H1 (cell line): ENCODE results near the gene SLC44A5. TPM values are rescaled to one million over a fixed set of nuclear protein-coding genes. Genes with fewer than 3 reads are reported as not detected.

Source experiments
- HDAC2 ChIP-seq, 2 experiments: fragments of 300-600 bp in 1 of 2; sonication (generic) in 1 of 2; IDR thresholded peaks; 2 replicates each; pipeline ENCODE4 v1.6.1; 2011 to 2012; ENCODE audit warnings: low read depth in 2 of 2, low read length in 2 of 2, mild to moderate bottlenecking in 2 of 2, moderate library complexity in 2 of 2, borderline replicate concordance in 1 of 2, inconsistent platforms in 1 of 2
- RFX5 ChIP-seq: IDR thresholded peaks from 2 replicates; pipeline ENCODE4 v1.6.1; 2011; ENCODE audit warnings: low read depth, low read length, improper control_type of control experiment, borderline replicate concordance
- polyA plus RNA-seq, 7 experiments: library from polyadenylated mRNA; depleted of rRNA in 3 of 7; stranded (reverse) in 5 of 7; unstranded in 2 of 7; fragments of >200 nt in 5 of 7; fragments of 200-250 nt in 2 of 7; gene quantifications; 1 replicate in 5 of 7; 2 replicates in 1 of 7; 4 replicates in 1 of 7; pipeline versions ENCODE4 v1.2.1 to v1.2.3, GENCODE V29; 2011 to 2013; ENCODE audit warnings: missing spikeins in 2 of 7, mixed read lengths in 2 of 7
- total RNA-seq: library from RNA; stranded (reverse); fragmentation: NEBNext Ultra II Directional; extraction: Animal tissue kit (Norgen Biotek cat#: 25700); gene quantifications from 2 replicates; pipeline ENCODE4 v1.2.1, GENCODE V29; 2021

SLC44A5 gene
- total and polyA plus RNA-seq, 2 of the 8 experiments (the other 6 are each of a cell fraction or from before 2014, with no cell fraction given) = 1.8 to 3.3 TPM

DNA sequence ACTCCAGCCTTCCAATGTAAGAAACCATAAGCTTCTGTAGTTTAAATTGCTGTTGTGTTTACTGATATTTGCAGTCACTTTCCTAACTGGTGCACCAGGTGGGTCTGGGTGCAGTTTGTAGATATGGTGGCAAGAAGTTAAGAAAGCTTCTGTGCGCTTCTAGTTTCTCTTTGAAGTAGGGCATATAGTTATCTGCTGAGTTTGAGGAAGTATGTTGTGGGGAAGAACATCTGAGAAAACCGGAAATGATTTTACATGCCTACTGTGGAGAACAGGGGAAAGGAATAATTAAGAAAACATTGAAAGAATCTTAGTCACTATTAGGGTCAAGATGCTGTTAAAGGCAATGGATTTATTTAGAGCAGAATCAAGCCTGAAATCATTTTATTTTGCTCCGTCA, 14.9 kb upstream of the SLC44A5 start (continued):
- no peak for TF ChIP-seq HDAC2 (IDR thresholded peaks at IDR 0.05; ENCODE audit: borderline replicate concordance in 1 of 2, low read depth in 2 of 2, low read length in 2 of 2)
- TF ChIP-seq RFX5 = no peak
- TF ChIP-seq, all 59 proteins: peak for 0
